Renal cortical epithelial cell (primary cell): ENCODE data around the gene THEM4. TPM values are rescaled to one million over a fixed set of nuclear protein-coding genes. Genes with fewer than 3 reads are reported as not detected.
A peak's percentile ranks its signal among the peaks of the same experiment; 100 is the strongest.

Experiments used
- DNase-seq: peaks from one replicate; pipeline ENCODE4 v3.0.0-alpha.2; 2011; ENCODE audit warnings: low read depth
- total RNA-seq: library from RNA; depleted of rRNA; stranded (reverse); fragments of >200 nt; gene quantifications from 2 replicates; pipeline ENCODE4 v1.2.3, GENCODE V29; 2014

THEM4 gene
- 9.9 and 19.8 TPM in 2 replicates for total RNA-seq

DNA sequence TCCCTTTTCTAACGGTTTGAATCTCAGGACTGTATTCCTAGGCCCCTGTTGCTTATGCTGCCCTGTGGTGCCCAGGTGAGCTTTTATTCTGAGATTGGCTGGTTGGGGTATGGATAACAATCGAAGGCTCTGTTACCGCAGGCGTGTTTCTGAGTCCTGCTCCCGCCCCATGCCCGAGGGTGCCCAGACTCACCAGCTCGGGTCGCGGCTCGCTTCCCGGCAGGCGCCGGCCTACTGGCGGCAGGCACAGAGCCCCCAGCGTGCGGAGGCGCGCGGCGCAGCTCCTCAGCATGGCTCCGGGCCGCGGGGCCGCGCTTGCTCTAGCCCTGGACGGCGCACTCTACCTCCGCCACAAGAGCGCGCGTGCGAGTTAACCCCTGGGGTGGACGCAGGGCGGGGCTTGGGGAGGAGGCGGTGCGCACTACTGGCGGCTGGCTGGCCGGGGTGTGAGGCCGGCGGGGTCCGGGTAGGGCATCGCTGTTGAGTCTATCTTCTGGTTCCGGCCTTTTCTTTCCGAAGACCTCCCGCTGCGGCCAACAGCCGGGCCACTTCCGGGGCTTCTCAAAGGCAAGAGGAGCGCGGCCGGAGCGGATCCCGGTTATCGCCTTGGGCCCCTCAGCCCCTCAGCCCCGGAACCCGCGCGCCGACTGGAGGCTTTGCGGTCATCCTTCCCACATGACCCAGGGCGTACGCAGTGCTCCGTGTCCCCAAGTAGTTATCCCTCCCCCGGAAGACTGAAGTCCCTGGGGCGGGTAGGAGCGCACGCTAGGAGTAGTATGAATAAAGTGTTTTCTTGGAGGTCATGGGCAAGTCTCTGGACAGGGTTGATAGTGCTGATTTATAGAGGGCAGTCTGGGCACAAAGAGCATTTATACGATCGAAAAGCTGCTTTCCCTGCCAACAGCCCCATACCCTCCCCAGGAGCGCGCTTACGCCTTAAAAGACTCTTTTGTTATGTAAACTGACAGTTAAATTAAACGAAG, at the start of gene THEM4:
THEM4 (minus strand) TSS at position 345 of the 983 bp plus-strand sequence; CDS start at position 292, 53 bp downstream.
- DNase-seq, result peak; percentile 85

GRCh38 chr1:151958959-151959358, 49.6 kb upstream of the THEM4 start:
- DNase-seq, result no peak

GRCh38 chr1:151956957-151957497, 47.7 kb upstream of the THEM4 start:
- DNase-seq, result no peak

GRCh38 chr1:151953409-151954094, 44.2 kb upstream of the THEM4 start:
- DNase-seq, result peak; percentile 73

DNA sequence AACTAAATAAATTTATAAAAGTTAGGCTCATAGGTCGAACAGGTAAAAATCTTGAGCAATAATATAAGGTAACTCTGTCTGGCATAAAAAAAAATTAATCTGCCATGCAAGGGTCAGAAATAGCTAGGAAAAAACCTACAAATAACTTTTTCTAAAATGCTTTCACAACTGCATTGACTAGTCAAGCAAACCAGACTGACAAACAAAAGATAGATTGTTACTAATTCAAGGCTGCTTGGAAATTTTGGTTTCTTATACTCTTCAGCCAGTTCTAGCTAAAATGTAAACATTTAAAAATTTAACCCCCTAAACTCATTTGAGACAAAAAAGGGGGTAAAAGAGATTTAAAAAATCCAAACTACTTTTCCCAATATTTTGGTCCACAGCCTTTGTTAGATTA, 43.5 kb upstream of the THEM4 start:
- DNase-seq, result no peak

- DNase-seq, result no peak
Observed at GRCh38 chr1:151949371-151950193, 40.3 kb upstream of the THEM4 start.

GRCh38 chr1:151948506-151948905, 39.2 kb upstream of the THEM4 start:
- DNase-seq, result no peak

- no peak for DNase-seq
Observed at GRCh38 chr1:151947140-151947539, 37.8 kb upstream of the THEM4 start.

DNA sequence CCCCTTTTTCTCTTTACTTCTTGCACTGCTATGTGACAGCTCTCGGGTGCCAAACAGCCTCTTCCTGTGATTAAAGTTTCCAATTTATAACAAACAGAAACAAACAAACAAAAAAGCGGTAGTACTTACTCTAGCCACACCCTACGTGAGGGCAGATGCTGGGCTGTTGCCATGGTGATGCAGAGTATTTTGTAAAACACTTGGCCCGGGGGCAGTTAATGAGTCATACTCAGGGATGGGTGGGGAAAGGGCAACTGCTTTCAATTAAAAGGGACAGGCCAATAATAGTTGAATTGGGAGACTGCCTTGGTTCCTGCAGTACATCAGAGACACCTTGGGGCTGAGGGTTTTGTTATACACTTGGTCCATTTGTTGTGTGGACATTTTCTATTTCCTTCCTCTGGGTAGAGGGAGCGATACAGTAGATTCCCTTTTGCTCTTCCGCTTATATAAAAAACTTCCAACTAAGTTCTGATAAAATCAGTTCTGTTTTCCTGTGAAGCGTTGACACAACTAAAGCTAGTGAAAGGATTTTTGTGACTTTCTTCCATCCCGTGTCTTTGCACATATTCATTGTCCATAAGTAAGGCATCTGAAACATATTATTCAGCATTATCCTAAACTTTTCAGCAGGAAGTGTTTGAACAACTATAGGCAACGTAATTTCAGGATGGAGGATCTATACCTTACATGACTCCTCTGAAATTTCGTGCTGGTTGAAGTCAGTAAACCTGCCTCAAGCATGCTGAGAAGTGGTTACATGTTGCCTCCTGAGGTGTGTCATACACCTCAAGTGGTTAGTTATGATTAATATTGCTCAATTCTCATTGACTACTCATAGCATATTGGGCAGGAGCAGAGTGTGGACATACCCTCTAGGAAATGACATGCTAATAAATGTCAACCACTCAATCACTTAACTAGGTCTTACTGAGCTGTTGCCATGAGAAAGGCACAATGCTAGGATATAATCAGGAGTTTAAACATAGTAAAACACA, 36.7 kb upstream of the THEM4 start:
- DNase-seq, result peak; percentile 99

GRCh38 chr1:151944857-151945575, 35.7 kb upstream of the THEM4 start:
- no peak for DNase-seq

DNA sequence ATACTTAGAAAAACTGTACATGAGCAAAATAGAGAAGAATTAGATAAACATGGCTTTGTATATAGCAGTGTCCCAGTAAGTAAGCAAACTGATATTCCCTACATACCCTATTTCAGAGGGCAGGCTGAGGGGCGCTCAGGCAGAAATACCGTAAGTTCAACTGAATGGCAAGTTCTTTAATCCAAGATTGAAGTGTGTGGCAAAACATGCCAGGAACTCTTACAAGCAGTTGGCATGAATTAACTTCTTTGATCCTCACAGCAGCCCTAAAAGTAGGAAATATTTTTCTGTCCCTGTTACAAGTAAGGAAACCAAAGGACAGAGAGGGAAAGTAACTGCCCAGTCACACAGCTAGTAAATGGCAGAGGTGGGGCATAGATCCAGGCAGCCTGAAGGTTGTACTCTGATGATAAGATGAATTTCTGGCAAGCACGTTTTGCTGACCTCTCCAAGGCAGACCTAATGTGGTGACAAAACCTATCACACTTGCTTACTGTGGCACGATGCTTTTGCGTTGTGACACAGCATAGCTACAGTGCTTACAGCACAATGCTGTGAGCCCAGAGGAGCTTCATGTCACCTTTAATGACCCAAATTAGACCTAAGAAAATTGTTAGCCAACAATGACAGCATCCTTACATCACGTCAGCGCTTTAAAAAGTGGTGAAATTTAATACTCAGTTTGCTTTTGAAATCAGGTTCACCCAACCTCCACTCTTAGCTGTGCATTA, 35.0 kb upstream of the THEM4 start:
- no peak for DNase-seq

- DNase-seq, result peak; percentile 58
Observed at GRCh38 chr1:151943591-151943990, 34.3 kb upstream of the THEM4 start.

DNA sequence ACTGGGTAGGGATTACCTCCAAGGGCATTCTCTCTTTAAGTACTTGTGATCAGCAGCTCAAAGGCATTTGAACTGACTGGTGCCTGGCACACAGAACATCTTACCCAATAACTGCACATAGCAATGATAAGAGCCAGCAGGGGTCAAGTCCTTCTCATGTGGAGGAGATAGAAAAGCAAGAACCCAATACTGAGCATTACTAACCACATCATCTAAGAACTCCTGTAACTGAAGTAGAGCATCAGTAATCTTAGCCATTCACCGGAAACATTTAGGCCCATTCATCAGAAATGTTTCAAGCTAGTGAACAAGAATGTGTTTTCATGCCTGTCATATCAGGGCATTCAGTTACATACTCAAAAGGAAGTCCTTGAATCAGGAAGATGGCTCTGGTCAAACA, 33.6 kb upstream of the THEM4 start:
- peak; percentile 85 for DNase-seq

- no peak for DNase-seq
Observed at GRCh38 chr1:151940541-151940940, 31.2 kb upstream of the THEM4 start.

- no peak for DNase-seq
Observed at GRCh38 chr1:151939779-151940178, 30.5 kb upstream of the THEM4 start.

GRCh38 chr1:151939141-151939540, 29.8 kb upstream of the THEM4 start:
- DNase-seq, result no peak

DNA sequence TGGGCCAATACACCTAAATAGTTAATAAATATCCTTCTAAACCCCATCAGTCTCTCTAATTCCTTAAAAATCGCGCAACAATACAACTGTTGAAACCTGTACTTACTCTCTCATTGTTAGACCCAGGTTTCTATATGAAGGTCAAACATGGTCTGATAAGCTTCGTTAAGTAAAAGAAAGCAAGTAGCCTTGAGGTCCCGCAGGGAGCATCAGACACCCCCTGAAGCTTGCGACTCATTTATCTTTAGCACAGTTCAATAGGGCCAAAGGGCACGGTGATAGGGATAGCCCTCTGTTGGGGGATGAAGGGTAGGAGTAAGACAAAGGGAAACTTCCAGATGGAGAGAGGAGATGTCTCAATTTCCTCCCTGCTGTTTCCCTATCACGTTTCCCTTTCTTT, 27.3 kb upstream of the THEM4 start:
- no peak for DNase-seq

DNA sequence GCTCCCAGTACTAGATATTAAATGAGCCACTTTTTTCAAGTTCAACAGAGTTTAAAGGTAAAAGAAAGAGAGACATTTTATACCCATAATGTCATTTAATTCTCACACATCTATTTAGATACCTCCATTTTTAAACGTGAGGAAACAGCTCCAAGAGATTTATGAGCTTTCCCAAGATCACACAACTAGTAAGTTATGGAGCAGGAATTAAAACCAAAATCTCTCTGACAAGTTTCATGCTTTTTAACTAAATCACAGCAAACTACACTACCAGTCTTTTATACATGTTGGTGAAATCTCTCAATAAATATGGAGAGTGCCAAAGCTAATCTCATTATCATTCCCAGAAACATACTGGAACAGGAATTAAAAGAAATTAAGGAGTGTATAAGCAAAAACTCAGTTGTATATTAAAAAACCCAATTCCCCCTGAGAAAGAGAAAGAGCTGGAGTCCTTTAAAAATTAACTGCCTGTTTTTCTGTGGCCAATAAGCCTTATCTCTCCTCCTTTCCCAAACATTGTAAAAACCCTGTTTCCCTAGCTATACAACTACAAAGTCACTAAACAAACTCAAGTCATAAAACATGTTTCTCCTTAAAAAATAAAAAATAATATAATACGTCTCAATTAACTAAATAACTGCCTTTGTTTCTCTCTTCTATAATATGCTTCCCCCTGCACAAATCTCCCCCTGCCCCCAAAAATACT, 26.7 kb upstream of the THEM4 start:
- no peak for DNase-seq
